ENCODE measurements around the gene NABP1. TPM values are rescaled to one million over a fixed set of nuclear protein-coding genes. Genes with fewer than 3 reads are reported as not detected.

NABP1 gene
- total RNA-seq, 6 experiments from 2014 or later: 95.9 to 121 (median 109) TPM

DNA sequence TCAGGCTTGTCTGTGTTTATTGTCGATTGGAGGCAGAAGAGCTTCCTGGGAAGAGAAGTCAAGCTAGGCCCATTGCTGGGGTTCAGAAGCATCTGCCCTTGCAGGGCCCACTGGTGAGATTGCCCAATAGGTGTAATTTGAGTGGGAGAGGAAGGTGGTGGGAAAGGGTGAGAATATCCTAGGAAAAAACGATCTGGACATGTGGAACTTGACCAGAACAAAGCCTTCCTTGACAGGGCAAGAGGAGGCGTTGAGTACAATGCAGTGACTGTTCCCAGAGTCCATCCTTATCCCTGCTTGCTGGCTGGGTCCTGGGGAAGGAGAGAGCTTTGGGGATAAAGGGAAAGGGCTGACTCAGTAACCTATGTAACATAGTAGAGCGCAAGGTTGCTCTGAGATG is 27.1 kb downstream of the NABP1 start:
- no peaks in the 10 kb centered on the region; the same call in 1 of the 2 replicates for H3K9me3 Mint-ChIP-seq

DNA sequence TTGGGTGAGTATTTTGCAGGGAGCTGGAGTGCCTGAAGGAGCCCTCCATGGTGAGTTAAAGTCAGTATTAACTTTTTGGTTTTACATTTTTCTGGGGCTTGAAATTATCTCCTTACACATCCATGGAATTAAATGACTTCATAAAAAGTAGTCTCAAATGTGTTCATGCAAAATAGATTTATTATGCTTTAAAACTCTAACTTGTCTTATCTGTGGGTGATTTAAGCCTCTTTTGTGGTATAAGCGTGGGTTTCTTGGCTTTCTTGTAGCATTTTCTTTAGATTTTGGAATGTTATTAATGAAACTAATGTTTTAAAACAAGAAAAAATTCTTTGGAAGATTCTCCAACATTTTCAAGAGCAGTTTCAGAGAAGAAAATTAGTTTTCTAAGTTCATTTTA is 27.8 kb downstream of the NABP1 start:
- Mint-ChIP-seq H3K27me3 (ENCODE audit: insufficient read depth) (peaks cover 19% of the 10 kb centered on the region), H3K27ac (no peak overlapping the region), H3K4me3 (no peak overlapping the region), H3K4me1 (ENCODE audit: low read depth) (peaks cover 31% of the 10 kb centered on the region), H3K36me3 (ENCODE audit: low read depth) (peaks cover 22% of the 10 kb centered on the region; the same call in 1 of the 2 replicates), H3K9me3 (no peaks in the 10 kb centered on the region; the same call in 1 of the 2 replicates)
- DNase-seq: no peak
- TF ChIP-seq, protein P1, sequence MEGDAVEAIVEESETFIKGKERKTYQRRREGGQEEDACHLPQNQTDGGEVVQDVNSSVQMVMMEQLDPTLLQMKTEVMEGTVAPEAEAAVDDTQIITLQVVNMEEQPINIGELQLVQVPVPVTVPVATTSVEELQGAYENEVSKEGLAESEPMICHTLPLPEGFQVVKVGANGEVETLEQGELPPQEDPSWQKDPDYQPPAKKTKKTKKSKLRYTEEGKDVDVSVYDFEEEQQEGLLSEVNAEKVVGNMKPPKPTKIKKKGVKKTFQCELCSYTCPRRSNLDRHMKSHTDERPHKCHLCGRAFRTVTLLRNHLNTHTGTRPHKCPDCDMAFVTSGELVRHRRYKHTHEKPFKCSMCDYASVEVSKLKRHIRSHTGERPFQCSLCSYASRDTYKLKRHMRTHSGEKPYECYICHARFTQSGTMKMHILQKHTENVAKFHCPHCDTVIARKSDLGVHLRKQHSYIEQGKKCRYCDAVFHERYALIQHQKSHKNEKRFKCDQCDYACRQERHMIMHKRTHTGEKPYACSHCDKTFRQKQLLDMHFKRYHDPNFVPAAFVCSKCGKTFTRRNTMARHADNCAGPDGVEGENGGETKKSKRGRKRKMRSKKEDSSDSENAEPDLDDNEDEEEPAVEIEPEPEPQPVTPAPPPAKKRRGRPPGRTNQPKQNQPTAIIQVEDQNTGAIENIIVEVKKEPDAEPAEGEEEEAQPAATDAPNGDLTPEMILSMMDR (IDR thresholded peaks at IDR 0.05): no peak

More for the DNA sequence above, 27.1 kb downstream of the NABP1 start:
- Mint-ChIP-seq H3K27ac (no peak overlapping the region), H3K27me3 (ENCODE audit: insufficient read depth) (peaks cover 19% of the 10 kb centered on the region), H3K4me1 (ENCODE audit: low read depth) (peaks cover 27% of the 10 kb centered on the region), H3K36me3 (ENCODE audit: low read depth) (peaks cover 28% of the 10 kb centered on the region; the same call in 1 of the 2 replicates), H3K4me3 (no peak overlapping the region)
- TF ChIP-seq, protein P1 (IDR thresholded peaks at IDR 0.05): no peak
- DNase-seq: no peak

DNA sequence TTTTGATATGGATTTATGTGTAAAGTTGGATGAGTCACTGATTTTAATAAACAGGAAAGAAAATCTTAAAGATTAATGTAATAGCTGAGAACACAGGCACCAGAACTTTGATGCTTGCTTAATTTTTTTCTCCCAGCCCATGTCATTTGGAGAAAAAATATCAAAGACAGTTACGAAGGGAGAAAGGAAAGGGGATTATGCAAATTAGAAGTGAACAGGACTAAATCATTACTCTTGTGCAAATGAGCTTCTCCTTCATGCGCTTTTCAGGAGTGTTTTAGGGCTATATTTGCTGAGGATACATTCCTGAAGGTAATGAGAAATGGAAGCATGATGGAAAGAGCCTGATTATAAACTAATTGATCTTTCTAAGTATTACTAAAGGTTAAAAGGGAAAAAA is 28.9 kb downstream of the NABP1 start:
- TF ChIP-seq, protein P1 (IDR thresholded peaks at IDR 0.05): no peak
- Mint-ChIP-seq H3K36me3 (ENCODE audit: low read depth) (peaks cover 13% of the 10 kb centered on the region; the same call in 1 of the 2 replicates), H3K4me3 (no peak overlapping the region), H3K27ac (no peak overlapping the region), H3K27me3 (ENCODE audit: insufficient read depth) (peaks cover 14% of the 10 kb centered on the region), H3K4me1 (ENCODE audit: low read depth) (peaks cover 25% of the 10 kb centered on the region), H3K9me3 (no peaks in the 10 kb centered on the region; the same call in 1 of the 2 replicates)
- DNase-seq: no peak

DNA sequence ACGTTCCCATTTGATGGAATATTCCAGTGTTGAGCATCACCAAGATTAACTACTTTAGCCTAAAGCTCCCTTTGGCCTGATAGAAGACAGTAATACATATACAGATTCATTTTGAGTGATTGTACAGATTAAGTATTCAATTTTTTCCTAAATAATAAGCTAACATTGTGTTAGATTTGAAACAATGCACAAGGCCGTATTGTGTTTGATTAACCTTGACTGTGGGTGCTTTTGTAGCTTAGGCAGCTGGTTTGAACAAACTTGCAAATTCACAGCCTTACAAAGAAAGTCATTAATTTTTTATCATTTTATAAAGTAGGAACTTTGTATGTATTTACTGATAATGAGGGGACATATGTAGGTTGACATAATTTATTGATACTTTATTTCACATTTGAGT is 29.6 kb downstream of the NABP1 start:
- DNase-seq: no peak
- peaks cover 23% of the 10 kb centered on the region for H3K4me1 Mint-ChIP-seq (ENCODE audit: low read depth)
- H3K36me3 Mint-ChIP-seq (ENCODE audit: low read depth): peaks cover 11% of the 10 kb centered on the region; the same call in 1 of the 2 replicates
- H3K4me3 Mint-ChIP-seq: no peak overlapping the region
- no peaks in the 10 kb centered on the region for H3K9me3 Mint-ChIP-seq
- TF ChIP-seq, protein P1 (IDR thresholded peaks at IDR 0.05): no peak
- H3K27ac Mint-ChIP-seq: no peak overlapping the region
- H3K27me3 Mint-ChIP-seq (ENCODE audit: insufficient read depth): peaks cover 12% of the 10 kb centered on the region

DNA sequence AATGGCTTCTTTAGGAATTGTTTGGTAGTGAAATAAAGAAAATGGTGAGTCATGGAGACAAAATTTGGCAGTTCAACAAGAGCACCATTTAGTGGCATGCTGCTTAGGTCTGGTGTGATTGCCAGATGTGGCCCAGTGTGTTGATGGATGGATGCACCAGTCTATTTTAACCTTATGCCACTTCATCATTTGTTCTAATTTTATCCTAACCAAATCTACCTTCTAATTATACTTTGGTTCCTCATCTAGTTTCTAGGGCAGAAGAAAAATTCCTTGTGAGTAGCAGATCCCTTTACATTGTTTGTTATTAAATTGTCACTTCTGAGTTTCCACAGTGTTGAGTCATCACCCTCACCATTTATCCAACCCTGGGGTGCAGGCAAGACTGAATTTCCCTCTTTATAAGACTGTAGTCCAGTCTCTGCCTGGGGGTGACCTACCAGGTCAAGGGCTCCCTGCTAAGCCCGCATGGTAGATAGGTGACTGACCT is 32.5 kb downstream of the NABP1 start:
- Mint-ChIP-seq H3K27me3 (ENCODE audit: insufficient read depth) (peaks cover 9% of the 10 kb centered on the region; the same call in 1 of the 2 replicates), H3K4me1 (ENCODE audit: low read depth) (peaks cover 23% of the 10 kb centered on the region), H3K27ac (peak overlapping the region; percentile 8; the same call in 1 of the 2 replicates), H3K4me3 (no peak overlapping the region), H3K36me3 (ENCODE audit: low read depth) (peaks cover 8% of the 10 kb centered on the region; the same call in 1 of the 2 replicates), H3K9me3 (no peaks in the 10 kb centered on the region)
- TF ChIP-seq, protein P1 (IDR thresholded peaks at IDR 0.05): no peak
- peak; percentile 73 for DNase-seq

Measured in HFFc6 (cell line).